HG03159 (cell line): ENCODE measurements around the gene TSFM.

Experiments
- ATAC-seq: cut with Tn5 transposase; IDR thresholded peaks from one replicate; pipeline ENCODE4 v1.9.1; 2021; ENCODE audit warnings: mild to moderate bottlenecking, moderate library complexity; ENCODE audit not compliant: unreplicated experiment

TSFM gene

GRCh38 chr12:57782608-57783465 lies at the start of gene TSFM:
TSFM (plus strand) TSS chr12:57782787; CDS start chr12:57782802, 15 bp downstream.
- ATAC-seq, result peak; percentile 78

GRCh38 chr12:57733928-57734327 lies 48.7 kb upstream of the TSFM start:
- no peak for ATAC-seq

GRCh38 chr12:57734591-57734990 lies 48.0 kb upstream of the TSFM start:
- ATAC-seq, result no peak

- ATAC-seq, result no peak
Observed at GRCh38 chr12:57735198-57735855, 47.3 kb upstream of the TSFM start.

- ATAC-seq, result no peak
Observed at GRCh38 chr12:57735952-57736740, 46.4 kb upstream of the TSFM start.

GRCh38 chr12:57736741-57737466 lies 45.7 kb upstream of the TSFM start:
- no peak for ATAC-seq

- no peak for ATAC-seq
Observed at GRCh38 chr12:57737467-57738460, 44.8 kb upstream of the TSFM start.

- no peak for ATAC-seq
Observed at GRCh38 chr12:57738661-57739237, 43.8 kb upstream of the TSFM start, which contains the start of gene AGAP2. AGAP2 (minus strand) TSS chr12:57738742; CDS start chr12:57738246, 496 bp downstream.

- no peak for ATAC-seq
Observed at GRCh38 chr12:57739387-57739786, 43.2 kb upstream of the TSFM start.

- no peak for ATAC-seq
Observed at GRCh38 chr12:57739914-57740538, 42.6 kb upstream of the TSFM start.

- ATAC-seq, result peak; percentile 52
Observed at GRCh38 chr12:57740656-57741412, 41.8 kb upstream of the TSFM start.

GRCh38 chr12:57741413-57741789 lies 41.2 kb upstream of the TSFM start:
- ATAC-seq, result no peak

GRCh38 chr12:57741844-57742738 lies 40.5 kb upstream of the TSFM start:
- ATAC-seq, result peak; percentile 54

- ATAC-seq, result no peak
Observed at GRCh38 chr12:57743769-57744168, 38.8 kb upstream of the TSFM start.

- ATAC-seq, result peak; percentile 32
Observed at GRCh38 chr12:57744194-57744776, 38.3 kb upstream of the TSFM start.

- peak; percentile 81 for ATAC-seq
Observed at GRCh38 chr12:57744777-57745484, 37.7 kb upstream of the TSFM start, which contains the start of gene TSPAN31. TSPAN31 (plus strand) TSS chr12:57745039; CDS start chr12:57745155, 116 bp downstream.
